Measurements from ENCODE around the gene DUSP28.

- TF ChIP-seq CTCF (conservative IDR thresholded peaks at IDR 0.05) (no peak), EZH2 (IDR thresholded peaks at IDR 0.05; ENCODE audit: low read depth) (no peak)
Observed at GRCh38 chr2:240601061-240601830, 41.1 kb downstream of the DUSP28 start.
